Measurements from ENCODE around the gene ATP2A1.

GRCh38 chr16:28895609-28896008 lies 17.3 kb downstream of the ATP2A1 start:
- TF ChIP-seq CTCF (IDR thresholded peaks at IDR 0.05) (no peak), POLR2A (IDR thresholded peaks at IDR 0.05) (no peak), POLR2AphosphoS5 (IDR thresholded peaks at IDR 0.05) (no peak), EP300 (IDR thresholded peaks at IDR 0.05) (no peak)
